NCI-H1092 treated with DMSO at 0.1 percent for 48 hours (cell line): Measurements from ENCODE around the gene URB2.
A peak's percentile ranks its signal among the peaks of the same experiment; 100 is the strongest.
"Not testable (repeated sequence)": the region's sequence is repeated elsewhere in the genome, so short reads cannot be mapped to it uniquely, and the experiment has no call there.

ENCODE experiments used
- DNase-seq: peaks from one replicate; lab custom pipeline; 2025; lab: John Stamatoyannopoulos, UW

The URB2 gene

GRCh38 chr1:229625915-229626831, at the start of gene URB2, which contains the start of gene TAF5L:
URB2 (plus strand) TSS chr1:229626247; CDS start chr1:229627634, 1,387 bp downstream.
TAF5L (minus strand) TSS chr1:229626122; CDS start chr1:229614482, 11,640 bp downstream.
- DNase-seq = peak; percentile 90

DNA sequence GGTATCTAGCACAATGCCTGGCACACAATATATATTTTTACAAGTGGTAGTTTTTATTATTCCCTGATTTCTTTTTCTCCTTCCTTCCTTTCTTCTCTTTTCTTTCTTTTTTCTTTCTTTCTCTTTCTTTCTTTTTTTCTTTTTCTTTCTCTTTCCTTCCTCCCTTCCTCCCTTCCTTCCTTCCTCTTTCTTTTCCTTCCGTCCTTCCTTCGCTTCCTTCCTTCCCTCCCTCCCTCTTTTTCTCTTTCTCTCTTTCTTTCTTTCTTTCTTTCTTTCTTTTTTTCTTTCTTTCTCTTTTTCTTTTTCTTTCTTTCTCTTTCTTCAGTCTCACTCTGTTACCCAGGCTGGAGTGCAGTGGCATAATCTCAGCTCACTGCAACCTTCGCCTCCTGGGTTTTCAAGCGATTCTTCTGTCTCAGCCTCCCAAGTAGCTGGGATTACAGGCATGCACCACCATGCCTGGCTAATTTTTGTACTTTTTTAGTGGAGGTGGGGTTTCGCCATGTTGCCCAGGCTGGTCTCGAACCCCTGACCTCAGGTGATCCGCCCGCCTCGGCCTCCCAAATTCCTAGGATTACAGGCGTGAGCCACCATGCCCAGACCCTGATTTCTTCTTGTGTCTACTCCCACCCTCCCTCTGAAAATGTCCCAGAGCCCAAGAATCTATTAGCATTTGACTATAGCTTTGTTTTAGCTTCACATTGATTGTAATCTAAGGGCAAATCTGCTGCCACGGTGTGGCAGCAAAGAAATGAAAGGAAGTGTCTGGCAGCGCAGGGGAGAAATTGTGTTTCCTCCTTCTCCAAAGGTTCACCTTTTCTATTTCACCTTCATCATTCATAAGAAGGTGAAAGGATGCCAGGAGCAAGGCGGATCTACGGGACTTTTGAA, 47.6 kb upstream of the URB2 start:
- DNase-seq = no peak

- peak; percentile 94 for DNase-seq
These were observed 46.9 kb upstream of the URB2 start for GRCh38 chr1:229579059-229579673.

DNA sequence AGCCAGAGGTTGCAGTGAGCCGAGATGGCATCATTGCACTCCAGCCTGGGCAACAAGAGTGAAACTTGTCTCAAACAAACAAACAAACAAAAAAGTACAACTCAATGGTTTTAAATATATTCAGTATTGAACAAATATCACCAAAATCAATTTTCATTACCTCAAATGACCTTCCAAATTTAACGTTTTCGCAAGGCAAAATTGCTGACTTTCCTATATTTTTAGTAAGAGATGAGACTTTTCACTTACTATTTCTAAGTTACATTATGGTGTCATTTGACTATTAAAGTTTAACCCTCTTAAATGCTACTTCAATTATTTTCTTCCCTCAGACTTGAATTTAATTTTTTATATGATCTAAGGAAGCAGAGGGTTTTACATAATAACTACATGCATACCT, 44.6 kb upstream of the URB2 start:
- no peak for DNase-seq

DNA sequence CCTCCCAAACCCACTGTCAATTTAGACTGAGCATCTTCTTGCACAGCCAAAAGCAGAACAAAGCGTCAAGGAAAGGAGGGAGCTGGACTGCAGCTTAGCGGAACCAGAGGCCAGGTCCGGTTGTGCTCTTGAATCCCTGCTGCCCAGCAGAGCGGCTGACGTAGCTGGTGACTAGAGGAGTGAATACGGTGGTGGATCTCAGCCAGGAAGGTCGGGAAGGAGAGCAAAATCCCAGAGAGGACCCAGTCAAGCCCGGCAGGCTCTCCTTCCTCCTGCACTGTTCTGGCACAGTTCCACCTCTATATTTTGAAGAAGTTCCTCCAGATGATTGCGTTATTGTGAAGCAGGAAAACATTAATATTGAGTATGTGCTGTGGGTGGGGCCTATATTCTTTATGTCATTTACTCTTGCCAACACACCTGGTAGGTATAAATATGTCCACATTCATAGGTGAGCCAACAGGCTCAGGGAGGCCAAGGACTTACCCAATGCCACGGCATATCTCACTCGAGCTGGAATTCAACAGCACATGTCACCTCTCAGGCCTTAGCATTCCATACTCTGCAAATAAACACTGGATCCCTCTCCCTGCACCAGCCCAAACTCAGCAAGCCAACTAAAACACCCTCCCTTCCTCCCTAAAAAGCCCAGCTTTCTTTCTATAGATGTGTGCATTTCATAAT, 43.9 kb upstream of the URB2 start:
- DNase-seq = peak; percentile 37

DNA sequence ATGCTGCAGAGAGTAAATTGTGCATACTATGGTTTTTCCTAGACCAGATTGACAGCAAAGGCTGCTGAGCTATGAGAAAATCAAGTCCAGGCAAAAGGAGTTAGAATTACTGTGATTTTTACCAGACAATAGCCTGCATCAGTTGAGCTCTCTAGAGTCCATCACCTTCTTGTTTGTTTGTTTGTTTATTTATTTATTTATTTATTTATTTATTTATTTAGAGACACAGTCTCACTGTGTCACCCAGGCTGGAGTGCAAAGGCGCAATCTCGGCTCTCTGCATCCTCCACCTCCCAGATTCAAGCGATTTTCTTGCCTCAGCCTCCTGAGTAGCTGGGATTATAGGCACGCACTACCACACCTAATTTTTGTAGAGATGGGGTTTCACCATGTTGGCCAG, 43.3 kb upstream of the URB2 start:
- DNase-seq = no peak

DNA sequence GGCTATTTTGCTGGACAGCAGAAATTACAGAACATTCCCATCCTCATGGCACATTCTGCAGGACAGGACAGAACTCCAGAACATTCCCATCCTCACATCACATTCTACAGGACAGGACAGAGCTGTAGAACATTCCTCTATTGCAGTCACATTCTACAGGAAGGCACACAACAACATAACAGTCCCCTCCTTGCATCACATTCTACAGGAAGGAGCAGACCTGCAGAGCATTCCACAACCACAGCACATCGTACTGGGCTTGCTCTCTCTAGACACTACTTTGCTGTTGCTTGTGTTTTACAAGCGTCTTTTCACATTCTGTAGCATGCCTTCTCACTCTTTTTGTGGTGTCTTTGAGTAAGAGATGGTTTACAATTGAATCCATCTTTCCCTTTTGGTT, 40.7 kb upstream of the URB2 start:
- DNase-seq = no peak

GRCh38 chr1:229590119-229590518, 35.9 kb upstream of the URB2 start:
- DNase-seq = no peak

DNA sequence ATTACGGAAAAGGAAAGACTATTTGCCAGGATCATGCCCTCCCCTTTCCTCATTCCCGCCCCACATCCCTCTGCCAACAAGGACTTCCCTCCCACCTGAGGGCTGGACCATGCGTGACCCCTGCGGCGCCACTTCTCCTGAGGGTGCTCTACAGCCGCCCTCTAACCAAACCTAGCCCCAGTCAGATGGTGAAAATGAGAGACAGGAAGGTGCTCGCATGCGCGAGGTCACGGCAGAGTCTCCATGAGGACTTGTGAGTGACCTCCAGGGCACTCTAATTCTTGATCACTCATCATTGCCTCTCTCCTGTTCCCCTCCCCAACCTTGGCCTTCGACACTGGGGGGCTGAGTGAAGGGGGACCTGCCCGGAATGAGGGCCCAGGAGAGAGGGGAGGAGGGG, 32.2 kb upstream of the URB2 start:
- no peak for DNase-seq

- DNase-seq = no peak
These were observed 31.6 kb upstream of the URB2 start for GRCh38 chr1:229594227-229595008.

- DNase-seq = not testable (repeated sequence)
These were observed 30.2 kb upstream of the URB2 start for GRCh38 chr1:229595876-229596275.

GRCh38 chr1:229596925-229597699, 28.9 kb upstream of the URB2 start:
- no peak for DNase-seq

DNA sequence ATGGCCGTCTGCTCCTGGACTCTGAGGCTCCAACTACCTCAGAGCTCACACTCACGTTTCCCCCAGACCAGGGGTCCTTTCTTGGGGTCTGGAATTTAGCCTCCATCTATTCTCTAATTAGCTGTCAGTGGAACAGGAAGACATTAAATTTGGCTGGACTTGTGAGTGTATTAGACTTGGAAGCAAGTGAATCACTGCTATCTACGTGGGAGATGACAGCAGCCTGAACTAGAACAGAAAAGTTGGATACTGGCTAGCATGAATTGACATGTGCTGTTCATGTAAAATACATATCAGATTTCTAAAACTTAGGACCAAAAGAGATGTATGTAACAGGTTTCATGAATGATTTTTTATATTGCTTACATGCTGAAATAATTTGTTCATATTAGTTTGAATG, 28.2 kb upstream of the URB2 start:
- DNase-seq = no peak

GRCh38 chr1:229599218-229599954, 26.7 kb upstream of the URB2 start:
- DNase-seq = no peak

DNA sequence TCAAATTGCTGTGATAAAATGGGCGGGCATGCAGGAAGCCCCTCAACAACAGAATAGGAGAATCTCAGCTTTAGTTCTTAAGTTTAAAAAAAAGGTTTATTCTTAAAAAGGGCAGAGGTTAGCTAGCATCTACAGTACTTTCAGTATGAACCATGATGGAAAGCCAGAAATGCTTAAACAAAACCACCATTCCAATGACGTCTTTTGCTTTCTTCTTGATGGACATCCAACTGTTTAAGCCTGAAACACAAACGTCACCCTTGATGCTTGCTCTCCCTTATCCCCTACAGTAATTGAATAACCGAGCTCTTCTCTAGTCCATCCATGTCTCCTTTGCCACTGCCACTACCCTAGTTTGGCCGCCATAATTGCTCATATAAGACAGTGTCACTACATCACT, 25.8 kb upstream of the URB2 start:
- DNase-seq = no peak

DNA sequence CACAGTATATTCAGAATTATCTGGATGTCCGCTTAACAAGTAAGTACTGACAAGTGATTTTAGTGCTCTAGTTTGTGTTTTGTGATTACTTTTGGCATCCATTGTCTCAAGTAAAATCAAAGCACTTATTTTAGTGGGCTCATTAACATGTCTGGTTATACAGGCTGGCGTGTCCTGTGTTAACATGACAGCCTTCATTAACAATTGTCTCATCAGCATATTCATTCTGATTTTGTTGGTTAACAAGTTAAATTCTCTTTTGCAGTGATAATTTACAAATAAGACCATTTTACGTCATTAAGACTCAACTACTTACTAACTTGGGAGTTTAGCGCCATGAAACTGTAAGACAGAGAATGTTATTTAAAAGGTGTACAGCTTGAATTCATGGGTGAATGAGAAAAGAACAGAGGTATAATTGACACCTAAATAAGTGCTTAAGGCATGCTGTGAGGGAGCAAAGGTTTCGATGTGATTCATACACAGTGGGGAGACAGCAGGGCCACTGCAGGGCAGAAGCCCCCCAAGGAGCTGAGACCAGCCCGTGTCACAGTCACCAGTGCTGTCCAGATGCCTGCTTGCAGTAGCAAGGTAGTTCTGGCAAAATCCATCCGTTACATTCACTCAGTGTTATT, 22.6 kb upstream of the URB2 start:
- no peak for DNase-seq

- no peak for DNase-seq
These were observed 18.7 kb upstream of the URB2 start for GRCh38 chr1:229607370-229607769.

GRCh38 chr1:229608590-229608989, 17.5 kb upstream of the URB2 start:
- DNase-seq = no peak

GRCh38 chr1:229613938-229614337, 12.1 kb upstream of the URB2 start:
- no peak for DNase-seq
